Stomach (tissue), 9 donors: Measurements from ENCODE around the gene NFU1. TPM values are rescaled to one million over a fixed set of nuclear protein-coding genes. Genes with fewer than 3 reads are reported as not detected.

Source experiments
- DNase-seq, 2 donors: peaks; one replicate each; pipeline versions ENCODE4 v3.0.0 to v3.0.0-alpha.2; 2013 to 2019
- H3K27ac ChIP-seq, 5 donors: fragments of 200-600 bp in 4 of 5; sonication (generic) in 4 of 5; one replicate each; pipeline ENCODE4 v1.5.1; 2013 to 2019; ENCODE audit warnings: mild to moderate bottlenecking in 1 of 5, moderate library complexity in 1 of 5
- H3K27me3 ChIP-seq, 3 donors: fragments of 200-600 bp; sonication (generic); one replicate each; pipeline ENCODE4 v1.5.1; 2017 to 2019; ENCODE audit warnings: mixed run types in 1 of 3
- H3K36me3 ChIP-seq, 4 donors: fragments of 200-600 bp; sonication (generic); 1 replicate in 3 of 4; 2 replicates in 1 of 4; pipeline ENCODE4 v1.5.1; 2016 to 2019
- H3K4me1 ChIP-seq, 4 donors: fragments of 200-600 bp; sonication (generic); one replicate each; pipeline ENCODE4 v1.5.1; 2016 to 2019
- H3K4me3 ChIP-seq, 4 donors: fragments of 200-600 bp; sonication (generic) in 3 of 4; one replicate each; pipeline ENCODE4 v1.5.1; 2016 to 2019; ENCODE audit warnings: mild to moderate bottlenecking in 1 of 4
- H3K9me3 ChIP-seq, 4 donors: fragments of 200-600 bp; sonication (generic); one replicate each; pipeline ENCODE4 v1.5.1; 2016 to 2019
- CTCF ChIP-seq, 7 experiments: fragments of 450-650 bp in 4 of 7; fragments of 200-600 bp in 3 of 7; sonication (generic) in 3 of 7; IDR thresholded peaks; one replicate each; pipeline ENCODE4 v1.5.1; 2016 to 2019; ENCODE audit warnings: antibody characterized with exemption in 7 of 7, control low read depth in 2 of 7, mild to moderate bottlenecking in 1 of 7
- EP300 ChIP-seq: sonication (generic); formaldehyde crosslinking; IDR thresholded peaks from one replicate; pipeline ENCODE4 v1.6.1; 2017; ENCODE audit warnings: antibody characterized with exemption
- POLR2A ChIP-seq, 4 donors: fragments of 450-650 bp; IDR thresholded peaks; one replicate each; pipeline ENCODE4 v1.6.1; 2016; ENCODE audit warnings: antibody characterized with exemption in 4 of 4, control low read depth in 2 of 4, mild to moderate bottlenecking in 1 of 4, moderate library complexity in 1 of 4
- POLR2AphosphoS5 ChIP-seq, 3 donors: sonication (generic); formaldehyde crosslinking; IDR thresholded peaks; one replicate each; pipeline ENCODE4 v1.6.1; 2016; ENCODE audit warnings: antibody characterized with exemption in 3 of 3
- WGBS, 5 donors: extraction: QIAGEN DNeasy Blood & Tissue Kit in 3 of 5; methylation state at CpG; one replicate each; pipeline versions ENCODE4 v1.1.5 to v1.1.7; 2013 to 2018; 5-methylcytosine and 5-hydroxymethylcytosine counted together
- intact Hi-C: fragments of 100-400 bp; cut with DNase I; formaldehyde crosslinking; loops from one replicate; pipeline ENCODE4 v1.15.1; 2023; ENCODE audit warnings: low total_unique reads
- polyA plus RNA-seq, 3 donors: library from polyadenylated mRNA; stranded (reverse); fragments of 200-250 nt; gene quantifications; one replicate each; pipeline ENCODE4 v1.2.3, GENCODE V29; 2013
- total RNA-seq, 5 donors: library from RNA; depleted of rRNA; stranded (reverse); fragments of >200 nt; gene quantifications; one replicate each; pipeline versions ENCODE4 v1.1.0 to v1.2.3, GENCODE V29; 2014 to 2016
- donor health status: healthy with polysubstance abuse.
- donor health status: Bipolar disorder and iron deficiency.
- donor health status: healthy.

The NFU1 gene
- total and polyA plus RNA-seq, 8 donors = 14.7 to 62.7 (median 39.6) TPM

- TF ChIP-seq POLR2AphosphoS5 (IDR thresholded peaks at IDR 0.05) (no peak), CTCF (IDR thresholded peaks at IDR 0.05) (no peak), POLR2A (IDR thresholded peaks at IDR 0.05) (no peak), EP300 (no peak)
- no peaks in the 10 kb centered on the region for H3K9me3 ChIP-seq
- WGBS, 5 donors = 74 to 81% (median 79%) methylated on average over 3 of the region's 3 CpGs
- no peak for DNase-seq
- no peaks in the 10 kb centered on the region for H3K27me3 ChIP-seq
- peaks cover 4 to 45% (median 37%) of the 10 kb centered on the region in 4 donors for H3K36me3 ChIP-seq
- peaks cover 5 to 31% (median 20%) of the 10 kb centered on the region in 4 donors for H3K4me1 ChIP-seq
- peak overlapping the region in 2 of 5 donors; percentile 54 to 71 for H3K27ac ChIP-seq
- intact Hi-C loops = no loop called here
- H3K4me3 ChIP-seq = no peak overlapping the region
These were observed 45.2 kb upstream of the NFU1 start for GRCh38 chr2:69482471-69482870.

- Histone ChIP-seq H3K4me3 (no peak overlapping the region), H3K27ac (no peak overlapping the region), H3K27me3 (no peaks in the 10 kb centered on the region), H3K9me3 (no peaks in the 10 kb centered on the region), H3K4me1 (peaks cover 5 to 30% (median 22%) of the 10 kb centered on the region in 4 donors), H3K36me3 (peaks cover 7 to 43% (median 30%) of the 10 kb centered on the region in 4 donors)
- TF ChIP-seq EP300 (no peak), CTCF (IDR thresholded peaks at IDR 0.05) (no peak), POLR2A (IDR thresholded peaks at IDR 0.05) (no peak), POLR2AphosphoS5 (IDR thresholded peaks at IDR 0.05) (no peak)
- intact Hi-C loops = no loop called here
- DNase-seq = no peak
- WGBS, 5 donors = 86 to 98% (median 94%) methylated on average over 1 of the region's 1 CpG; no CpG with 5 or more reads in 1 of the 5 donors
These were observed 44.2 kb upstream of the NFU1 start for GRCh38 chr2:69481421-69481820.

GRCh38 chr2:69477627-69478026 lies 40.4 kb upstream of the NFU1 start:
- no peak for TF ChIP-seq POLR2AphosphoS5 (IDR thresholded peaks at IDR 0.05)
- no peak for TF ChIP-seq POLR2A (IDR thresholded peaks at IDR 0.05)
- TF ChIP-seq CTCF (IDR thresholded peaks at IDR 0.05) = no peak
- no peak for TF ChIP-seq EP300
- Histone ChIP-seq H3K36me3 (peaks cover 4 to 52% (median 42%) of the 10 kb centered on the region in 4 donors), H3K27me3 (no peaks in the 10 kb centered on the region), H3K27ac (no peak overlapping the region), H3K4me1 (peaks cover 0 to 43% (median 7%) of the 10 kb centered on the region in 4 donors), H3K4me3 (no peak overlapping the region), H3K9me3 (no peaks in the 10 kb centered on the region)
- WGBS, 5 donors = 42 to 69% (median 54%) methylated on average over 1 of the region's 1 CpG
- DNase-seq = no peak
- intact Hi-C loops = no loop called here

GRCh38 chr2:69474688-69475087 lies 37.5 kb upstream of the NFU1 start:
- no peak overlapping the region for H3K4me3 ChIP-seq
- H3K9me3 ChIP-seq = no peaks in the 10 kb centered on the region
- H3K4me1 ChIP-seq = peaks cover 0 to 60% (median 13%) of the 10 kb centered on the region in 4 donors
- peak overlapping the region in 2 of 5 donors; percentile 49 to 57 for H3K27ac ChIP-seq
- no peaks in the 10 kb centered on the region for H3K27me3 ChIP-seq
- H3K36me3 ChIP-seq = peaks cover 4 to 36% (median 28%) of the 10 kb centered on the region in 4 donors
- intact Hi-C loops = no loop called here
- WGBS, 5 donors = 28 to 57% (median 48%) methylated on average over 2 of the region's 2 CpGs
- DNase-seq = no peak
- no peak for TF ChIP-seq EP300

GRCh38 chr2:69471793-69472192 lies 34.6 kb upstream of the NFU1 start:
- Histone ChIP-seq H3K4me3 (no peak overlapping the region), H3K36me3 (peaks cover 0 to 22% (median 14%) of the 10 kb centered on the region in 4 donors), H3K4me1 (peaks cover 0 to 53% (median 17%) of the 10 kb centered on the region in 4 donors), H3K9me3 (no peaks in the 10 kb centered on the region), H3K27me3 (no peaks in the 10 kb centered on the region), H3K27ac (peak overlapping the region in 1 of 5 donors; percentile 44)
- 42 to 59% (median 56%) methylated on average over 2 of the region's 2 CpGs for WGBS, 5 donors
- TF ChIP-seq POLR2AphosphoS5 (IDR thresholded peaks at IDR 0.05) = no peak
- no peak for TF ChIP-seq POLR2A (IDR thresholded peaks at IDR 0.05)
- TF ChIP-seq CTCF (IDR thresholded peaks at IDR 0.05) = no peak
- no peak for TF ChIP-seq EP300
- intact Hi-C loops = no loop called here
- DNase-seq = no peak
